Spleen (tissue), 11 donors: ENCODE measurements around the gene RANBP9. TPM values are rescaled to one million over a fixed set of nuclear protein-coding genes. Genes with fewer than 3 reads are reported as not detected.

Source experiments
- DNase-seq: peaks from one replicate; pipeline ENCODE4 v3.0.0-alpha.2; 2020
- H3K27ac ChIP-seq, 8 donors: fragments of 200-600 bp; sonication (generic) in 7 of 8; 1 replicate in 4 of 8; 2 replicates in 4 of 8; pipeline versions ENCODE4 v1.5.0 to v1.8.0; 2016 to 2021; ENCODE audit warnings: inconsistent platforms in 4 of 8, mild to moderate bottlenecking in 4 of 8, moderate library complexity in 1 of 8
- H3K27me3 ChIP-seq, 7 donors: fragments of 200-600 bp; sonication (generic) in 6 of 7; replicated peaks in 1 of 7; 1 replicate in 4 of 7; 2 replicates in 3 of 7; pipeline versions ENCODE4 v1.5.0 to v1.8.0; 2016 to 2021; ENCODE audit warnings: inconsistent platforms in 3 of 7, mild to moderate bottlenecking in 1 of 7
- H3K36me3 ChIP-seq, 6 donors: fragments of 200-600 bp; sonication (generic) in 5 of 6; 1 replicate in 4 of 6; 2 replicates in 2 of 6; pipeline versions ENCODE4 v1.5.0 to v1.8.0; 2016 to 2021; ENCODE audit warnings: inconsistent platforms in 2 of 6
- H3K4me1 ChIP-seq, 6 donors: fragments of 200-600 bp; sonication (generic) in 5 of 6; 1 replicate in 3 of 6; 2 replicates in 3 of 6; pipeline versions ENCODE4 v1.5.0 to v1.8.0; 2016 to 2021; ENCODE audit warnings: inconsistent platforms in 3 of 6
- H3K4me3 ChIP-seq, 8 donors: fragments of 200-600 bp; sonication (generic) in 7 of 8; 1 replicate in 4 of 8; 2 replicates in 4 of 8; pipeline versions ENCODE4 v1.5.0 to v1.8.0; 2016 to 2021; ENCODE audit warnings: inconsistent platforms in 4 of 8, mild to moderate bottlenecking in 4 of 8, moderate library complexity in 2 of 8
- H3K9me3 ChIP-seq, 8 donors: fragments of 200-600 bp; sonication (generic) in 7 of 8; 1 replicate in 4 of 8; 2 replicates in 4 of 8; pipeline versions ENCODE4 v1.5.0 to v1.8.0; 2016 to 2021; ENCODE audit warnings: inconsistent platforms in 4 of 8
- CTCF ChIP-seq, 11 experiments: fragments of 200-600 bp in 7 of 11; fragments of 450-650 bp in 4 of 11; sonication (generic) in 4 of 11; IDR thresholded peaks in 8 of 11; conservative IDR thresholded peaks in 3 of 11; 1 replicate in 7 of 11; 2 replicates in 4 of 11; pipeline versions ENCODE4 v1.4.0 to v1.8.0; 2016 to 2021; ENCODE audit warnings: antibody characterized with exemption in 11 of 11, inconsistent platforms in 4 of 11, mild to moderate bottlenecking in 1 of 11
- POLR2A ChIP-seq, 3 donors: fragments of 450-650 bp; IDR thresholded peaks; one replicate each; pipeline ENCODE4 v1.5.1; 2017; ENCODE audit warnings: antibody characterized with exemption in 3 of 3, mild to moderate bottlenecking in 1 of 3
- POLR2AphosphoS5 ChIP-seq, 3 donors: sonication (generic); formaldehyde crosslinking; IDR thresholded peaks; one replicate each; pipeline ENCODE4 v1.5.1; 2017; ENCODE audit warnings: antibody characterized with exemption in 3 of 3
- whole genome bisulfite sequencing, 5 donors: extraction: QIAGEN DNeasy Blood & Tissue Kit in 3 of 5; methylation state at CpG; one replicate each; pipeline versions ENCODE4 v1.1.5 to v1.1.7; 2013 to 2018; 5-methylcytosine and 5-hydroxymethylcytosine counted together
- intact Hi-C: fragments of 100-400 bp; cut with DNase I; formaldehyde crosslinking; loops from one replicate; pipeline ENCODE4 v1.15.0; 2023; ENCODE audit warnings: low total_unique reads
- polyA plus RNA-seq, 3 donors: library from polyadenylated mRNA; stranded (reverse); fragments of 200-250 nt; gene quantifications; one replicate each; pipeline ENCODE4 v1.2.1, GENCODE V29; 2013
- total RNA-seq, 7 donors: library from RNA; depleted of rRNA in 3 of 7; stranded (reverse); fragments of >200 nt in 3 of 7; fragmentation: NEBNext Ultra II Directional in 4 of 7; extraction: Animal tissue kit (Norgen Biotek cat#: 25700) in 4 of 7; gene quantifications; one replicate each; pipeline versions ENCODE4 v1.1.0 to v1.2.1, GENCODE V29; 2016 to 2021
- donor health status: healthy with polysubstance abuse.
- donor health status: DM: no; HTN: no; CAD: no; lungs with moderate emphysema.
- donor health status: DM: no; HTN: no; CAD: no.
- donor health status: Bipolar disorder and iron deficiency.
- donor health status: healthy.
- donor health status: DM: no; HTN: no; CAD: no.
- donor health status: DM: yes; HTN: yes; CAD: no.

Gene RANBP9
- total and polyA plus RNA-seq, 10 donors, result 13.4 to 41.8 (median 34.6) TPM

- peak; percentile 88 for DNase-seq
- intact Hi-C loops, result no loop called here
- Histone ChIP-seq H3K27me3 (no peaks in the 10 kb centered on the region), H3K36me3 (peaks cover 6 to 57% (median 39%) of the 10 kb centered on the region in 6 donors), H3K4me1 (peaks cover 14 to 57% (median 43%) of the 10 kb centered on the region in 6 donors), H3K27ac (peak overlapping the region; percentile 83 to 96 (median 94)), H3K4me3 (peak overlapping the region; percentile 72 to 96 (median 90)), H3K9me3 (no peaks in the 10 kb centered on the region)
- no peak for TF ChIP-seq POLR2A (IDR thresholded peaks at IDR 0.05)
- TF ChIP-seq POLR2AphosphoS5 (IDR thresholded peaks at IDR 0.05), result no peak
- TF ChIP-seq CTCF (IDR thresholded peaks at IDR 0.05 in 8 of 11, conservative IDR thresholded peaks at IDR 0.05 in 3 of 11), result no peak
- WGBS, 5 donors, result 0 to 1% (median 0%) methylated on average over 14 of the region's 14 CpGs
These were observed 95.9 kb downstream of the RANBP9 start for GRCh38 chr6:13615792-13616120.

GRCh38 chr6:13614926-13615791 is 96.5 kb downstream of the RANBP9 start, which contains the start of gene NOL7:
Gene NOL7 (plus strand): TSS chr6:13615335. CDS start chr6:13615359, 24 bp downstream.
- peak; percentile 99 for DNase-seq
- Histone ChIP-seq H3K36me3 (peaks cover 6 to 51% (median 33%) of the 10 kb centered on the region in 6 donors), H3K4me3 (peak within 1 kb of the TSS; percentile 72 to 96 (median 90)), H3K27me3 (no peaks in the 10 kb centered on the region), H3K27ac (peak within 1 kb of the TSS; percentile 83 to 96 (median 94)), H3K4me1 (peaks cover 14 to 57% (median 43%) of the 10 kb centered on the region in 6 donors), H3K9me3 (no peaks in the 10 kb centered on the region)
- WGBS, 5 donors, result 0 to 1% (median 0%) methylated on average over 40 to 85 of the region's 85 CpGs
- peak; percentile 93 to 100 (median 98) for TF ChIP-seq CTCF (IDR thresholded peaks at IDR 0.05 in 8 of 11, conservative IDR thresholded peaks at IDR 0.05 in 3 of 11)
- TF ChIP-seq POLR2A (IDR thresholded peaks at IDR 0.05), result peak; percentile 52 to 92 (median 87)
- peak; percentile 99 to 100 (median 100) for TF ChIP-seq POLR2AphosphoS5 (IDR thresholded peaks at IDR 0.05)
- intact Hi-C loops, result loop anchor here (5.0 kb wide), 1 partner anchor 97 kb away; the partner anchor contains the start of gene RANBP9

- Histone ChIP-seq H3K4me1 (peaks cover 14 to 50% (median 43%) of the 10 kb centered on the region in 6 donors), H3K4me3 (peak overlapping the region; percentile 72 to 96 (median 90)), H3K27me3 (no peaks in the 10 kb centered on the region), H3K36me3 (peaks cover 6 to 42% (median 25%) of the 10 kb centered on the region in 6 donors), H3K9me3 (no peaks in the 10 kb centered on the region), H3K27ac (peak overlapping the region; percentile 83 to 96 (median 94))
- 6 to 14% (median 7%) methylated on average over 18 to 38 of the region's 38 CpGs for WGBS, 5 donors
- intact Hi-C loops, result loop anchor here (5.0 kb wide), 1 partner anchor 98 kb away; the partner anchor contains the start of gene RANBP9
- peak; percentile 91 for DNase-seq
- TF ChIP-seq POLR2A (IDR thresholded peaks at IDR 0.05) (no peak), POLR2AphosphoS5 (IDR thresholded peaks at IDR 0.05) (no peak), CTCF (IDR thresholded peaks at IDR 0.05 in 8 of 11, conservative IDR thresholded peaks at IDR 0.05 in 3 of 11) (no peak)
These were observed 97.3 kb downstream of the RANBP9 start for GRCh38 chr6:13614126-13614925.
